IMR-90 (cell line): ENCODE measurements around the gene PRMT1. TPM values are rescaled to one million over a fixed set of nuclear protein-coding genes. Genes with fewer than 3 reads are reported as not detected.
A peak's percentile ranks its signal among the peaks of the same experiment; 100 is the strongest.

Experiments
- ATAC-seq: fragments of 200-7000 bp; cut with Tn5 transposase; 2 replicates; pipeline ENCODE4 v1.9.1; 2020; ENCODE audit warnings: low read depth, mild to moderate bottlenecking, moderate library complexity
- BruUV-seq: library from RNA; stranded (reverse); fragments of 400-500 nt; replicated peaks from 2 replicates; lab custom pipeline; 2021; lab: Mats Ljungman, UMichigan
- CTCF ChIA-PET: fragments of 300-600 bp; formaldehyde crosslinking; extraction: SDS; loops from one replicate; lab custom pipeline; 2021; ENCODE audit warnings: antibody characterized with exemption; lab: Yijun Ruan, JAX
- POLR2A ChIA-PET: fragments of 300-600 bp; sonication (Branson Sonifier 250); formaldehyde crosslinking; loops from one replicate; lab custom pipeline; 2022; ENCODE audit warnings: antibody characterized with exemption; ENCODE audit not compliant: unreplicated experiment; lab: Charles Lee
- DNase-seq: peaks from one replicate; pipeline ENCODE4 v3.0.0; 2013
- H2AFZ ChIP-seq: replicated peaks from 2 replicates; pipeline ENCODE3; 2013; ENCODE audit warnings: low read length, mild to moderate bottlenecking; ENCODE audit not compliant: poor library complexity
- H2AK5ac ChIP-seq: 2 replicates; pipeline ENCODE4 v1.6.1; 2013; ENCODE audit warnings: low read depth, low read length, inconsistent platforms
- H2AK9ac ChIP-seq: replicated peaks from 2 replicates; pipeline ENCODE3; 2013; ENCODE audit warnings: mild to moderate bottlenecking, low read depth, low read length, moderate library complexity; ENCODE audit not compliant: poor library complexity
- H2BK120ac ChIP-seq: 2 replicates; pipeline ENCODE4 v1.6.1; 2013; ENCODE audit warnings: low read depth, low read length, inconsistent platforms
- H2BK15ac ChIP-seq: 3 replicates; pipeline ENCODE4 v1.6.1; 2013; ENCODE audit warnings: low read depth, low read length, inconsistent platforms
- H2BK20ac ChIP-seq: 2 replicates; pipeline ENCODE4 v1.6.1; 2013; ENCODE audit warnings: low read depth, mild to moderate bottlenecking, inconsistent platforms, low read length, moderate library complexity
- H2BK5ac ChIP-seq: 2 replicates; pipeline ENCODE4 v1.6.1; 2013; ENCODE audit warnings: mild to moderate bottlenecking, low read depth, low read length, inconsistent platforms; ENCODE audit not compliant: poor library complexity, severe bottlenecking
- H3K14ac ChIP-seq: replicated peaks from 2 replicates; pipeline ENCODE4 v1.6.1; 2013; ENCODE audit warnings: low read depth, low read length, inconsistent platforms
- H3K18ac ChIP-seq: 2 replicates; pipeline ENCODE4 v1.6.1; 2013; ENCODE audit warnings: low read depth, low read length, control low read depth
- H3K23ac ChIP-seq: 2 replicates; pipeline ENCODE4 v1.6.1; 2013; ENCODE audit warnings: low read depth, low read length, inconsistent platforms
- H3K27ac ChIP-seq: 2 replicates; pipeline ENCODE4 v1.5.1; 2013; ENCODE audit warnings: mild to moderate bottlenecking, control low read depth, low read length; ENCODE audit not compliant: insufficient read depth
- H3K27me3 ChIP-seq: 2 replicates; pipeline ENCODE4 v1.6.1; 2013; ENCODE audit warnings: low read length; ENCODE audit not compliant: control insufficient read depth, insufficient read depth
- H3K36me3 ChIP-seq: 2 replicates; pipeline ENCODE4 v1.6.1; 2013; ENCODE audit warnings: low read length, mixed read lengths; ENCODE audit not compliant: control insufficient read depth, insufficient read depth
- H3K4ac ChIP-seq: 2 replicates; pipeline ENCODE4 v1.6.1; 2013; ENCODE audit warnings: low read depth, low read length, inconsistent platforms
- H3K4me1 ChIP-seq: 2 replicates; pipeline ENCODE4 v1.6.1; 2013; ENCODE audit warnings: low read length, mixed read lengths; ENCODE audit not compliant: control insufficient read depth, insufficient read depth
- H3K4me2 ChIP-seq: 2 replicates; pipeline ENCODE4 v1.6.1; 2013; ENCODE audit warnings: low read depth, mild to moderate bottlenecking, control low read depth, low read length, moderate library complexity
- H3K4me3 ChIP-seq: 2 replicates; pipeline ENCODE4 v1.5.1; 2013; ENCODE audit warnings: low read depth, mild to moderate bottlenecking, control low read depth, low read length, moderate library complexity; ENCODE audit not compliant: insufficient read depth
- H3K56ac ChIP-seq: 2 replicates; pipeline ENCODE4 v1.6.1; 2013; ENCODE audit warnings: low read length, inconsistent platforms; ENCODE audit not compliant: insufficient read depth; ENCODE audit errors: extremely low read depth
- H3K79me1 ChIP-seq, 2 experiments: 2 replicates each; pipeline ENCODE4 v1.6.1; 2013; ENCODE audit warnings: low read length in 2 of 2, inconsistent platforms in 1 of 2, low read depth in 1 of 2
- H3K9ac ChIP-seq: 2 replicates; pipeline ENCODE4 v1.6.1; 2013; ENCODE audit warnings: low read depth, low read length, control low read depth
- H3K9me1 ChIP-seq: 2 replicates; pipeline ENCODE4 v1.6.1; 2013; ENCODE audit warnings: low read length, inconsistent platforms; ENCODE audit not compliant: insufficient read depth
- H3K9me3 ChIP-seq: 2 replicates; pipeline ENCODE4 v1.6.1; 2013; ENCODE audit warnings: low read length; ENCODE audit not compliant: control insufficient read depth, insufficient read depth
- H4K20me1 ChIP-seq: 2 replicates; pipeline ENCODE4 v1.6.1; 2013; ENCODE audit warnings: low read length, inconsistent platforms; ENCODE audit not compliant: insufficient read depth
- H4K5ac ChIP-seq: 2 replicates; pipeline ENCODE4 v1.6.1; 2013; ENCODE audit warnings: mild to moderate bottlenecking, low read depth, low read length, control low read depth
- H4K8ac ChIP-seq, 2 experiments: 2 replicates each; pipeline ENCODE4 v1.6.1; 2013; ENCODE audit warnings: low read depth in 2 of 2, low read length in 2 of 2, control low read depth in 1 of 2, inconsistent platforms in 1 of 2
- H4K91ac ChIP-seq: 2 replicates; pipeline ENCODE4 v1.6.1; 2013; ENCODE audit warnings: low read depth, low read length, inconsistent platforms; ENCODE audit not compliant: insufficient read depth
- BHLHE40 ChIP-seq: fragments of 150-350 bp; IDR thresholded peaks from 2 replicates; pipeline ENCODE4 v1.6.1; 2016; ENCODE audit warnings: mild to moderate bottlenecking, low read depth, low read length
- CEBPB ChIP-seq: IDR thresholded peaks from 2 replicates; pipeline ENCODE4 v1.6.1; 2012; ENCODE audit warnings: low read depth, low read length, improper control_type of control experiment
- CHD1 ChIP-seq: IDR thresholded peaks from 2 replicates; pipeline ENCODE4 v1.6.1; 2012; ENCODE audit warnings: low read depth, low read length, improper control_type of control experiment
- CTCF ChIP-seq: conservative IDR thresholded peaks from 2 replicates; pipeline ENCODE4 v1.5.1; 2012; ENCODE audit warnings: mild to moderate bottlenecking, low read depth, low read length, improper control_type of control experiment
- ELK1 ChIP-seq: fragments of 150-350 bp; IDR thresholded peaks from 2 replicates; pipeline ENCODE4 v1.6.1; 2016; ENCODE audit warnings: low read depth, mild to moderate bottlenecking, low read length, moderate library complexity, borderline replicate concordance
- FOS ChIP-seq: fragments of 150-350 bp; IDR thresholded peaks from 2 replicates; pipeline ENCODE4 v1.6.1; 2016; ENCODE audit warnings: low read depth, low read length
- MAFK ChIP-seq: IDR thresholded peaks from 2 replicates; pipeline ENCODE4 v1.6.1; 2012; ENCODE audit warnings: low read depth, low read length, improper control_type of control experiment
- MAZ ChIP-seq: IDR thresholded peaks from 2 replicates; pipeline ENCODE4 v1.6.1; 2012; ENCODE audit warnings: low read depth, mild to moderate bottlenecking, low read length, improper control_type of control experiment, moderate library complexity, borderline replicate concordance
- MXI1 ChIP-seq: IDR thresholded peaks from 2 replicates; pipeline ENCODE4 v1.6.1; 2012; ENCODE audit warnings: low read depth, mild to moderate bottlenecking, low read length, moderate library complexity, borderline replicate concordance
- NFE2L2 ChIP-seq: fragments of 150-350 bp; IDR thresholded peaks from 2 replicates; pipeline ENCODE4 v1.6.1; 2016; ENCODE audit warnings: low read depth, mild to moderate bottlenecking, low read length
- POLR2A ChIP-seq: IDR thresholded peaks from 2 replicates; pipeline ENCODE4 v1.6.1; 2012; ENCODE audit warnings: mild to moderate bottlenecking, low read depth, low read length
- RAD21 ChIP-seq: IDR thresholded peaks from 2 replicates; pipeline ENCODE4 v1.6.1; 2012; ENCODE audit warnings: low read length, improper control_type of control experiment
- RCOR1 ChIP-seq: IDR thresholded peaks from 2 replicates; pipeline ENCODE4 v1.6.1; 2012; ENCODE audit warnings: mild to moderate bottlenecking, low read length, improper control_type of control experiment; ENCODE audit not compliant: insufficient replicate concordance
- RFX5 ChIP-seq: IDR thresholded peaks from 2 replicates; pipeline ENCODE4 v1.8.0; 2012; ENCODE audit warnings: low read depth, mild to moderate bottlenecking, low read length, moderate library complexity
- SMC3 ChIP-seq: fragments of 150-350 bp; IDR thresholded peaks from 2 replicates; pipeline ENCODE4 v1.6.1; 2016; ENCODE audit warnings: low read depth, mild to moderate bottlenecking, antibody characterized with exemption, low read length, moderate library complexity
- USF2 ChIP-seq: fragments of 150-350 bp; IDR thresholded peaks from 2 replicates; pipeline ENCODE4 v1.6.1; 2017; ENCODE audit warnings: mild to moderate bottlenecking, antibody characterized with exemption, low read length, low read depth
- WGBS, 2 experiments: methylation state at CpG; one replicate each; pipeline versions ENCODE4 v1.1.5 to v1.1.7; 2013; ENCODE audit warnings: missing lambda C conversion rate in 2 of 2; ENCODE audit not compliant: insufficient read length in 1 of 2; ENCODE audit errors: extremely low coverage in 2 of 2; 5-methylcytosine and 5-hydroxymethylcytosine counted together
- dilution Hi-C: fragments of 300-500 bp; cut with HindIII; formaldehyde crosslinking; loops from one replicate; pipeline ENCODE4 v1.14.3; 2018; ENCODE audit warnings: low sequenced_read_pairs; ENCODE audit not compliant: unreplicated experiment
- in situ Hi-C: fragments of 300-500 bp; cut with MboI; formaldehyde crosslinking; loops from 3 replicates; pipeline ENCODE4 v1.14.3; 2019; ENCODE audit warnings: low sequenced_read_pairs, inconsistent platforms, mixed read lengths
- intact Hi-C: fragments of 100-400 bp; cut with micrococcal nuclease; formaldehyde crosslinking; loops from 2 replicates; pipeline ENCODE4 v1.10.0; 2022
- polyA plus RNA-seq, 3 experiments: library from polyadenylated mRNA; depleted of rRNA; stranded (reverse); fragments of >200 nt; gene quantifications; 2 replicates each; pipeline ENCODE4 v1.2.3, GENCODE V29; 2012; ENCODE audit warnings: low replicate concordance in 1 of 3
- total RNA-seq: library from RNA; depleted of rRNA; stranded (reverse); fragments of >200 nt; gene quantifications from 2 replicates; pipeline ENCODE4 v1.2.3, GENCODE V29; 2012

The PRMT1 gene
- total and polyA plus RNA-seq, 2 of the 4 experiments (the other 2 are of a cell fraction), result 497 to 840 TPM

GRCh38 chr19:49686503-49687088, 9.5 kb downstream of the PRMT1 start:
- ATAC-seq, result no peak
- Histone ChIP-seq H3K9me1 (peaks cover 5% of the 10 kb centered on the region; the same call in 1 of the 2 replicates), H3K23ac (no peak overlapping the region), H2BK20ac (no peak overlapping the region), H2AK9ac (no peak overlapping the region), H3K4me2 (no peak overlapping the region), H2AK5ac (no peak overlapping the region), H2BK5ac (no peak overlapping the region), H3K14ac (no peak overlapping the region), H2AFZ (peak overlapping the region; percentile 51), H4K91ac (no peak overlapping the region), H3K4ac (no peak overlapping the region), H2BK15ac (no peak overlapping the region), H3K36me3 (peaks cover 49% of the 10 kb centered on the region), H3K27ac (no peak overlapping the region), H3K4me1 (peaks cover 7% of the 10 kb centered on the region), H3K27me3 (no peaks in the 10 kb centered on the region), H4K20me1 (peaks cover 31% of the 10 kb centered on the region), H3K79me1 (peaks cover 18 to 57% of the 10 kb centered on the region in 2 experiments), H3K9ac (no peak overlapping the region), H3K56ac (no peak overlapping the region), H3K4me3 (no peak overlapping the region), H3K18ac (no peak overlapping the region), H2BK120ac (no peak overlapping the region), H4K5ac (no peak overlapping the region), H3K9me3 (no peaks in the 10 kb centered on the region), H4K8ac (no peak overlapping the region)
- ChIA-PET POLR2A (no interaction called here), CTCF (no interaction called here)
- intact Hi-C loops (no loop called here), dilution Hi-C loops (no loop called here), in situ Hi-C loops (loop anchor here (10.0 kb wide), 1 partner anchor 168 kb away; the partner anchor contains the start of gene PTOV1)
- BruUV-seq, result no TSS peak
- 90% methylated on average over 10 of the region's 27 CpGs; no CpG with 5 or more reads in 1 of the 2 experiments for WGBS, 2 experiments
- no peak for DNase-seq
- TF ChIP-seq MAZ (no peak), CEBPB (no peak), RAD21 (no peak), SMC3 (no peak), NFE2L2 (no peak), MXI1 (no peak), BHLHE40 (no peak), ELK1 (no peak), CTCF (no peak), USF2 (no peak), RFX5 (no peak), FOS (no peak), MAFK (no peak), POLR2A (no peak), CHD1 (no peak), RCOR1 (no peak)
